Neuronal stem cell (in vitro differentiated cells): Measurements from ENCODE around the gene PLXND1. TPM values are rescaled to one million over a fixed set of nuclear protein-coding genes. Genes with fewer than 3 reads are reported as not detected.

Experiments
- DNase-seq: peaks from one replicate; pipeline ENCODE4 v3.0.0-alpha.2; 2013; ENCODE audit warnings: low spot score
- H2AFZ ChIP-seq: one replicate; pipeline ENCODE4 v1.6.1; 2013; ENCODE audit warnings: mild to moderate bottlenecking, low read length, inconsistent platforms
- H2AK5ac ChIP-seq: 2 replicates; pipeline ENCODE4 v1.6.1; 2013; ENCODE audit warnings: low read depth, mild to moderate bottlenecking, inconsistent platforms, low read length, moderate library complexity, mixed read lengths
- H2BK120ac ChIP-seq: 2 replicates; pipeline ENCODE4 v1.6.1; 2013; ENCODE audit warnings: low read depth, mild to moderate bottlenecking, inconsistent platforms, low read length, moderate library complexity, mixed read lengths
- H2BK12ac ChIP-seq: one replicate; pipeline ENCODE4 v1.6.1; 2013; ENCODE audit warnings: low read length, inconsistent platforms
- H2BK15ac ChIP-seq: 2 replicates; pipeline ENCODE4 v1.6.1; 2013; ENCODE audit warnings: mild to moderate bottlenecking, low read length, inconsistent platforms, mixed read lengths
- H2BK5ac ChIP-seq: one replicate; pipeline ENCODE4 v1.6.1; 2013; ENCODE audit warnings: inconsistent platforms, mild to moderate bottlenecking, low read length, moderate library complexity
- H3K14ac ChIP-seq: one replicate; pipeline ENCODE4 v1.6.1; 2013; ENCODE audit warnings: low read length, inconsistent platforms
- H3K18ac ChIP-seq: 2 replicates; pipeline ENCODE4 v1.6.1; 2013; ENCODE audit warnings: low read length, inconsistent platforms
- H3K23ac ChIP-seq: 2 replicates; pipeline ENCODE4 v1.6.1; 2013; ENCODE audit warnings: low read depth, mild to moderate bottlenecking, mixed read lengths, low read length, inconsistent platforms; ENCODE audit not compliant: poor library complexity
- H3K27ac ChIP-seq: replicated peaks from 3 replicates; pipeline ENCODE4 v1.5.1; 2013; ENCODE audit warnings: low read length, inconsistent platforms
- H3K27me3 ChIP-seq, 3 experiments: 2 replicates each; pipeline ENCODE4 v1.6.1; 2013; ENCODE audit warnings: low read length in 3 of 3, mild to moderate bottlenecking in 2 of 3, inconsistent platforms in 1 of 3, low read depth in 1 of 3, mixed read lengths in 1 of 3, moderate library complexity in 1 of 3; ENCODE audit not compliant: control insufficient read depth in 3 of 3, insufficient read depth in 3 of 3
- H3K36me3 ChIP-seq, 2 donors: replicated peaks in 1 of 2; 2 replicates each; pipeline ENCODE4 v1.6.1; 2013; ENCODE audit warnings: low read length in 2 of 2; ENCODE audit not compliant: control insufficient read depth in 2 of 2, insufficient read depth in 2 of 2
- H3K4ac ChIP-seq: 2 replicates; pipeline ENCODE4 v1.6.1; 2013; ENCODE audit warnings: inconsistent platforms, mild to moderate bottlenecking, low read length, moderate library complexity
- H3K4me1 ChIP-seq, 2 donors: 1 replicate in 1 of 2; 2 replicates in 1 of 2; pipeline ENCODE4 v1.6.1; 2013; ENCODE audit warnings: low read length in 2 of 2, low read depth in 1 of 2; ENCODE audit not compliant: control insufficient read depth in 2 of 2, insufficient read depth in 1 of 2
- H3K4me2 ChIP-seq: one replicate; pipeline ENCODE4 v1.6.1; 2013; ENCODE audit warnings: mild to moderate bottlenecking, low read length, inconsistent platforms; ENCODE audit not compliant: insufficient read depth, poor library complexity, severe bottlenecking
- H3K4me3 ChIP-seq, 2 donors: 2 replicates each; pipeline ENCODE4 v1.5.1; 2013; ENCODE audit warnings: low read length in 2 of 2, mild to moderate bottlenecking in 2 of 2, inconsistent platforms in 1 of 2, moderate library complexity in 1 of 2
- H3K79me1 ChIP-seq: one replicate; pipeline ENCODE4 v1.6.1; 2013; ENCODE audit warnings: low read depth, mild to moderate bottlenecking, inconsistent platforms, low read length, moderate library complexity
- H3K9ac ChIP-seq: one replicate; pipeline ENCODE4 v1.6.1; 2013; ENCODE audit warnings: mild to moderate bottlenecking, low read depth, low read length, inconsistent platforms; ENCODE audit not compliant: poor library complexity
- H3K9me3 ChIP-seq, 2 donors: replicated peaks in 1 of 2; 2 replicates each; pipeline versions ENCODE3 to v1.6.1; 2013; ENCODE audit warnings: low read length in 2 of 2, mild to moderate bottlenecking in 2 of 2, inconsistent platforms in 1 of 2, low read depth in 1 of 2, mixed read lengths in 1 of 2, moderate library complexity in 1 of 2; ENCODE audit not compliant: control insufficient read depth in 2 of 2, insufficient read depth in 1 of 2
- H4K8ac ChIP-seq: one replicate; pipeline ENCODE4 v1.6.1; 2013; ENCODE audit warnings: low read depth, mild to moderate bottlenecking, inconsistent platforms, low read length, moderate library complexity
- H4K91ac ChIP-seq: one replicate; pipeline ENCODE4 v1.6.1; 2013; ENCODE audit warnings: low read length, low read depth, mild to moderate bottlenecking, inconsistent platforms; ENCODE audit not compliant: poor library complexity
- WGBS, 2 donors: extraction: QIAGEN DNeasy Blood & Tissue Kit; methylation state at CpG; one replicate each; pipeline ENCODE4 v1.1.7; 2013; ENCODE audit warnings: missing lambda C conversion rate in 2 of 2, mixed read lengths in 1 of 2; ENCODE audit not compliant: insufficient read length in 2 of 2, insufficient replicate concordance in 1 of 2; ENCODE audit errors: extremely low coverage in 2 of 2; 5-methylcytosine and 5-hydroxymethylcytosine counted together
- small RNA-seq: library from polyadenylated mRNA; stranded (forward); fragments of <200 nt; extraction: miRNeasy Mini kit (QIAGEN cat#:217004); gene quantifications from one replicate; pipeline ENCODE3, GENCODE V24; 2013; ENCODE audit not compliant: insufficient read depth

Gene PLXND1

DNA sequence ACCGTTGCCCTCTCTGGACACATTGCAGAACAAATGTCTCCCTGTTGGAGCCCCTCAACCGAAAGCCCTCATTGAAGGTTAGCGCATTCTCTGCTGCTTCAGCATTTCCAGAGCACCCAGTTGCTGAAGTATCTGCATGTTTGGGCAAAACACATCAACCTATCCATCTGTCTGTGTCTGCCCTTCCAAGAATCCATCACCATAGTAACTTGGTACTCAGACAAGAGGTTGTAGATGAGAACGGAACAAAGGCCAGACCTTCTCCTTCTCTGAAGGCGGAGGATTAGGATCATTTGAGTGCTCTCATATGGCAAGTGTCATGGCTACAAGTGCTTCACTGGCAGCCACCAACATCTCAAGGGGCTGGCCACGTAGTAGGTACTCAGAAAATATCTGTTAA is 101.1 kb downstream of the PLXND1 start:
- Histone ChIP-seq H3K79me1 (no peaks in the 10 kb centered on the region), H3K27ac (no peak overlapping the region), H3K18ac (no peak overlapping the region), H2BK120ac (no peak overlapping the region), H2BK15ac (no peak overlapping the region), H3K4me3 (no peak overlapping the region), H2BK12ac (no peak overlapping the region), H2BK5ac (no peak overlapping the region), H3K14ac (no peak overlapping the region), H4K8ac (no peak overlapping the region), H4K91ac (no peak overlapping the region), H2AFZ (no peak overlapping the region), H2AK5ac (no peak overlapping the region), H3K4me1 (no peaks in the 10 kb centered on the region), H3K4ac (no peak overlapping the region), H3K9ac (no peak overlapping the region), H3K9me3 (no peaks in the 10 kb centered on the region), H3K23ac (no peak overlapping the region), H3K27me3 (no peaks in the 10 kb centered on the region), H3K36me3 (peaks cover 21 to 84% of the 10 kb centered on the region in 2 donors), H3K4me2 (no peak overlapping the region)
- WGBS, 2 donors, result no CpG with 5 or more reads among the region's 6 CpGs
- no peak for DNase-seq

Small RNA genes within 50 kb of the gene (small RNA-seq; reads per million reads assigned to genes)
- not detected for gene RN7SL752P
